ENCODE measurements around the gene MEIS2. TPM values are rescaled to one million over a fixed set of nuclear protein-coding genes. Genes with fewer than 3 reads are reported as not detected.

Gene MEIS2
- total and polyA plus RNA-seq, 2 of the 13 experiments (the other 11 are each of a cell fraction or from before 2014, with no cell fraction given) = 10.7 to 12.4 TPM

DNA sequence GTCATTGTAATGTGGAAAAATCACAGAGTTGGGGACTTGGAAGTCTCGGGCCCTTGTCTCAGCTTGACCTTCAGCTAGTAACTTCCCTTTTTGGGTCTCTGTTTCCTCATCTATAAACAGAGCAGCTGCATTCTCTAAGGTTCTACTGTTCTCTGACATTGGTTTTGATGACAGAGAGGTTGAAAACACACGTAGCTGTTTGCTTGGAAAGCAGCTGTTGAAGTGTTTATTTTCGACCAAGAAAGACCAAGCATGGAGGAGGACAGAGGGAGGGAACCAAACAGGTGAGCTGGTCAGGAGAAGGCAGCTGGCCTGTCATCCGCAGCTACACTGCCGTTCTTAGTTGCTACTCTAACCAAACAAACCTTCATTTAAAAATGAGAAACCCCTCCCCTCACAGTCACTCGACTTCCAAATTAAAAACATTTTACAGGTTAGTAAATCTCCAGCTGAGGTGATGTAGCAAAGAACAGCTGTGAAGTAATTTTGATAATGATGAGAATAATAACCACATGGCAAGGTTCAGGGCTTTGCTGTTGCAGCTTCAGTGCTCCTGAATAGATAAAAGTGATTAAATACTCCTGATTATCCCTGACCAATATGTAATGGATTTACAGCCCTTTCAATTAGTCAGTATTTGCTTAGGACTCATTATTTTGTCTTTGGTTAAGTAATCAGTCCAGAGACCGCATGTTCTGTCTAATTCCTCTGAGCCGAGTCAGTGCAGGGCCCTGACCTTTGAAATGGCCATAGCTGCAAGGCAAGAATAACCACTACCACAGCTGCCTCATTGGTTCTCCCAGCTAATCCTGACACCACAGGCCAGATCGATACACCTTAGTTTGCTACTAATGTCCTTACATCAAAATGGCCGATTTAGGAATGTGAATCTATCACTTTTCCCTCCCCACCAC is 65.3 kb downstream of the MEIS2 start (continued):
- 0 out of 2 replicates have a peak, but pooled peaks have one; percentile 21 for TF ChIP-seq ZNF644 (CRISPR knock-in tag; IDR thresholded peaks at IDR 0.05; ENCODE audit: low read depth)
- TF ChIP-seq ZNF331 (CRISPR knock-in tag; IDR thresholded peaks at IDR 0.05) = peak; percentile 39; the same call in 1 of the 2 replicates
- TF ChIP-seq PHB2 (IDR thresholded peaks at IDR 0.05; ENCODE audit: partially characterized antibody) = no peak
- TF ChIP-seq ZNF660 (CRISPR knock-in tag; IDR thresholded peaks at IDR 0.05; ENCODE audit: borderline replicate concordance, low read depth) = no peak
- TF ChIP-seq, protein P1, sequence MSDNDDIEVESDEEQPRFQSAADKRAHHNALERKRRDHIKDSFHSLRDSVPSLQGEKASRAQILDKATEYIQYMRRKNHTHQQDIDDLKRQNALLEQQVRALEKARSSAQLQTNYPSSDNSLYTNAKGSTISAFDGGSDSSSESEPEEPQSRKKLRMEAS (IDR thresholded peaks at IDR 0.05) = no peak
- TF ChIP-seq, protein P2, sequence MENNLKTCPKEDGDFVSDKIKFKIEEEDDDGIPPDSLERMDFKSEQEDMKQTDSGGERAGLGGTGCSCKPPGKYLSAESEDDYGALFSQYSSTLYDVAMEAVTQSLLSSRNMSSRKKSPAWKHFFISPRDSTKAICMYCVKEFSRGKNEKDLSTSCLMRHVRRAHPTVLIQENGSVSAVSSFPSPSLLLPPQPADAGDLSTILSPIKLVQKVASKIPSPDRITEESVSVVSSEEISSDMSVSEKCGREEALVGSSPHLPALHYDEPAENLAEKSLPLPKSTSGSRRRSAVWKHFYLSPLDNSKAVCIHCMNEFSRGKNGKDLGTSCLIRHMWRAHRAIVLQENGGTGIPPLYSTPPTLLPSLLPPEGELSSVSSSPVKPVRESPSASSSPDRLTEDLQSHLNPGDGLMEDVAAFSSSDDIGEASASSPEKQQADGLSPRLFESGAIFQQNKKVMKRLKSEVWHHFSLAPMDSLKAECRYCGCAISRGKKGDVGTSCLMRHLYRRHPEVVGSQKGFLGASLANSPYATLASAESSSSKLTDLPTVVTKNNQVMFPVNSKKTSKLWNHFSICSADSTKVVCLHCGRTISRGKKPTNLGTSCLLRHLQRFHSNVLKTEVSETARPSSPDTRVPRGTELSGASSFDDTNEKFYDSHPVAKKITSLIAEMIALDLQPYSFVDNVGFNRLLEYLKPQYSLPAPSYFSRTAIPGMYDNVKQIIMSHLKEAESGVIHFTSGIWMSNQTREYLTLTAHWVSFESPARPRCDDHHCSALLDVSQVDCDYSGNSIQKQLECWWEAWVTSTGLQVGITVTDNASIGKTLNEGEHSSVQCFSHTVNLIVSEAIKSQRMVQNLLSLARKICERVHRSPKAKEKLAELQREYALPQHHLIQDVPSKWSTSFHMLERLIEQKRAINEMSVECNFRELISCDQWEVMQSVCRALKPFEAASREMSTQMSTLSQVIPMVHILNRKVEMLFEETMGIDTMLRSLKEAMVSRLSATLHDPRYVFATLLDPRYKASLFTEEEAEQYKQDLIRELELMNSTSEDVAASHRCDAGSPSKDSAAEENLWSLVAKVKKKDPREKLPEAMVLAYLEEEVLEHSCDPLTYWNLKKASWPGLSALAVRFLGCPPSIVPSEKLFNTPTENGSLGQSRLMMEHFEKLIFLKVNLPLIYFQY (CRISPR knock-in tag; IDR thresholded peaks at IDR 0.05; ENCODE audit: borderline replicate concordance) = no peak
- no peak for TF ChIP-seq HNRNPK (IDR thresholded peaks at IDR 0.05; ENCODE audit: low read depth, low read length, poor library complexity, severe bottlenecking)
- TF ChIP-seq GTF3A (CRISPR knock-in tag; conservative IDR thresholded peaks at IDR 0.05) = no peak
- 0 out of 2 replicates have a peak, but pooled peaks have one; percentile 10 for TF ChIP-seq PPARG (CRISPR knock-in tag; conservative IDR thresholded peaks at IDR 0.05)
- TF ChIP-seq, protein P3, sequence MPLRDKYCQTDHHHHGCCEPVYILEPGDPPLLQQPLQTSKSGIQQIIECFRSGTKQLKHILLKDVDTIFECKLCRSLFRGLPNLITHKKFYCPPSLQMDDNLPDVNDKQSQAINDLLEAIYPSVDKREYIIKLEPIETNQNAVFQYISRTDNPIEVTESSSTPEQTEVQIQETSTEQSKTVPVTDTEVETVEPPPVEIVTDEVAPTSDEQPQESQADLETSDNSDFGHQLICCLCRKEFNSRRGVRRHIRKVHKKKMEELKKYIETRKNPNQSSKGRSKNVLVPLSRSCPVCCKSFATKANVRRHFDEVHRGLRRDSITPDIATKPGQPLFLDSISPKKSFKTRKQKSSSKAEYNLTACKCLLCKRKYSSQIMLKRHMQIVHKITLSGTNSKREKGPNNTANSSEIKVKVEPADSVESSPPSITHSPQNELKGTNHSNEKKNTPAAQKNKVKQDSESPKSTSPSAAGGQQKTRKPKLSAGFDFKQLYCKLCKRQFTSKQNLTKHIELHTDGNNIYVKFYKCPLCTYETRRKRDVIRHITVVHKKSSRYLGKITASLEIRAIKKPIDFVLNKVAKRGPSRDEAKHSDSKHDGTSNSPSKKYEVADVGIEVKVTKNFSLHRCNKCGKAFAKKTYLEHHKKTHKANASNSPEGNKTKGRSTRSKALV (CRISPR knock-in tag; IDR thresholded peaks at IDR 0.05) = no peak
- no peak for TF ChIP-seq ZNF703 (CRISPR knock-in tag; IDR thresholded peaks at IDR 0.05; ENCODE audit: borderline replicate concordance)
- TF ChIP-seq NFE2L1 (CRISPR knock-in tag; IDR thresholded peaks at IDR 0.05; ENCODE audit: borderline replicate concordance) = no peak
- TF ChIP-seq, protein P4, sequence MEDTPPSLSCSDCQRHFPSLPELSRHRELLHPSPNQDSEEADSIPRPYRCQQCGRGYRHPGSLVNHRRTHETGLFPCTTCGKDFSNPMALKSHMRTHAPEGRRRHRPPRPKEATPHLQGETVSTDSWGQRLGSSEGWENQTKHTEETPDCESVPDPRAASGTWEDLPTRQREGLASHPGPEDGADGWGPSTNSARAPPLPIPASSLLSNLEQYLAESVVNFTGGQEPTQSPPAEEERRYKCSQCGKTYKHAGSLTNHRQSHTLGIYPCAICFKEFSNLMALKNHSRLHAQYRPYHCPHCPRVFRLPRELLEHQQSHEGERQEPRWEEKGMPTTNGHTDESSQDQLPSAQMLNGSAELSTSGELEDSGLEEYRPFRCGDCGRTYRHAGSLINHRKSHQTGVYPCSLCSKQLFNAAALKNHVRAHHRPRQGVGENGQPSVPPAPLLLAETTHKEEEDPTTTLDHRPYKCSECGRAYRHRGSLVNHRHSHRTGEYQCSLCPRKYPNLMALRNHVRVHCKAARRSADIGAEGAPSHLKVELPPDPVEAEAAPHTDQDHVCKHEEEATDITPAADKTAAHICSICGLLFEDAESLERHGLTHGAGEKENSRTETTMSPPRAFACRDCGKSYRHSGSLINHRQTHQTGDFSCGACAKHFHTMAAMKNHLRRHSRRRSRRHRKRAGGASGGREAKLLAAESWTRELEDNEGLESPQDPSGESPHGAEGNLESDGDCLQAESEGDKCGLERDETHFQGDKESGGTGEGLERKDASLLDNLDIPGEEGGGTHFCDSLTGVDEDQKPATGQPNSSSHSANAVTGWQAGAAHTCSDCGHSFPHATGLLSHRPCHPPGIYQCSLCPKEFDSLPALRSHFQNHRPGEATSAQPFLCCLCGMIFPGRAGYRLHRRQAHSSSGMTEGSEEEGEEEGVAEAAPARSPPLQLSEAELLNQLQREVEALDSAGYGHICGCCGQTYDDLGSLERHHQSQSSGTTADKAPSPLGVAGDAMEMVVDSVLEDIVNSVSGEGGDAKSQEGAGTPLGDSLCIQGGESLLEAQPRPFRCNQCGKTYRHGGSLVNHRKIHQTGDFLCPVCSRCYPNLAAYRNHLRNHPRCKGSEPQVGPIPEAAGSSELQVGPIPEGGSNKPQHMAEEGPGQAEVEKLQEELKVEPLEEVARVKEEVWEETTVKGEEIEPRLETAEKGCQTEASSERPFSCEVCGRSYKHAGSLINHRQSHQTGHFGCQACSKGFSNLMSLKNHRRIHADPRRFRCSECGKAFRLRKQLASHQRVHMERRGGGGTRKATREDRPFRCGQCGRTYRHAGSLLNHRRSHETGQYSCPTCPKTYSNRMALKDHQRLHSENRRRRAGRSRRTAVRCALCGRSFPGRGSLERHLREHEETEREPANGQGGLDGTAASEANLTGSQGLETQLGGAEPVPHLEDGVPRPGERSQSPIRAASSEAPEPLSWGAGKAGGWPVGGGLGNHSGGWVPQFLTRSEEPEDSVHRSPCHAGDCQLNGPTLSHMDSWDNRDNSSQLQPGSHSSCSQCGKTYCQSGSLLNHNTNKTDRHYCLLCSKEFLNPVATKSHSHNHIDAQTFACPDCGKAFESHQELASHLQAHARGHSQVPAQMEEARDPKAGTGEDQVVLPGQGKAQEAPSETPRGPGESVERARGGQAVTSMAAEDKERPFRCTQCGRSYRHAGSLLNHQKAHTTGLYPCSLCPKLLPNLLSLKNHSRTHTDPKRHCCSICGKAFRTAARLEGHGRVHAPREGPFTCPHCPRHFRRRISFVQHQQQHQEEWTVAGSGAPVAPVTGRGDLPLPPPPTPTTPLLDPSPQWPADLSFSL (CRISPR knock-in tag; IDR thresholded peaks at IDR 0.05) = no peak
- no peak for TF ChIP-seq MXD4 (CRISPR knock-in tag; IDR thresholded peaks at IDR 0.05)
- no peak for TF ChIP-seq POLR2AphosphoS2 (IDR thresholded peaks at IDR 0.05; ENCODE audit: low read depth, low read length)

Data from HepG2 (cell line).